K562 (cell line): ENCODE results near the gene CNOT1. TPM values are rescaled to one million over a fixed set of nuclear protein-coding genes. Genes with fewer than 3 reads are reported as not detected.

Source experiments
- ATAC-seq: fragments of 200-7000 bp; cut with Tn5 transposase; 3 replicates; pipeline ENCODE4 v1.9.1; 2020; ENCODE audit warnings: moderate library complexity
- BruUV-seq: library from RNA; stranded (reverse); fragments of 400-500 nt; replicated peaks from 2 replicates; lab custom pipeline; 2021; lab: Mats Ljungman, UMichigan
- CTCF ChIA-PET: fragments of 300-600 bp; formaldehyde crosslinking; extraction: SDS; loops from one replicate; lab custom pipeline; 2021; ENCODE audit warnings: low intra/inter-chr PET ratio; lab: Yijun Ruan, JAX
- POLR2A ChIA-PET: fragments of 300-600, 350-650 bp; sonication (Branson Sonifier 250); formaldehyde crosslinking; extraction: SDS; loops from one replicate; lab custom pipeline; 2021; ENCODE audit warnings: antibody characterized with exemption, inconsistent platforms; lab: Yijun Ruan, JAX
- DNase-seq, 4 experiments: peaks; one replicate each; pipeline versions ENCODE4 v3.0.0 to v3.0.0-alpha.2; 2011 to 2018; ENCODE audit warnings: low spot score in 3 of 4, mixed read lengths in 3 of 4; ENCODE audit errors: extremely low read depth in 1 of 4
- FAIRE-seq: peaks from 2 replicates; lab custom pipeline; 2011; peaks lifted over from hg19 to GRCh38; lab: Jason Lieb, UNC
- H2AFZ ChIP-seq: 2 replicates; pipeline ENCODE4 v1.6.0; 2011; ENCODE audit warnings: low read depth, low read length, control low read depth, inconsistent platforms
- H3K27ac ChIP-seq: fragments of 200-600 bp; 3 replicates; pipeline ENCODE4 v1.8.0; 2011; ENCODE audit warnings: low read depth, mild to moderate bottlenecking, control low read depth, inconsistent platforms, low read length, moderate library complexity, mixed read lengths; ENCODE audit errors: extremely low read depth
- H3K27me3 ChIP-seq, 2 experiments: fragments of 300-600 bp in 1 of 2; 2 replicates in 1 of 2; 3 replicates in 1 of 2; pipeline versions ENCODE4 v1.6.0 to v1.8.0; 2011; ENCODE audit warnings: inconsistent platforms in 2 of 2, low read length in 2 of 2, mild to moderate bottlenecking in 1 of 2, mixed read lengths in 1 of 2, moderate library complexity in 1 of 2; ENCODE audit not compliant: control insufficient read depth in 2 of 2, insufficient read depth in 2 of 2
- H3K36me3 ChIP-seq: fragments of 300-600 bp; 3 replicates; pipeline ENCODE4 v1.8.0; 2011; ENCODE audit warnings: mild to moderate bottlenecking, low read length, inconsistent platforms; ENCODE audit not compliant: control insufficient read depth, insufficient read depth
- H3K4me1 ChIP-seq, 2 experiments: fragments of 200-600 bp in 1 of 2; replicated peaks in 1 of 2; 2 replicates in 1 of 2; 3 replicates in 1 of 2; pipeline versions ENCODE4 v1.5.1 to v1.8.0; 2011; ENCODE audit warnings: inconsistent platforms in 2 of 2, low read length in 2 of 2, mild to moderate bottlenecking in 1 of 2, mixed read lengths in 1 of 2, moderate library complexity in 1 of 2; ENCODE audit not compliant: control insufficient read depth in 2 of 2, insufficient read depth in 2 of 2
- H3K4me2 ChIP-seq: 2 replicates; pipeline ENCODE4 v1.6.1; 2011; ENCODE audit warnings: low read length, control low read depth, inconsistent platforms, mixed read lengths; ENCODE audit not compliant: insufficient read depth
- H3K4me3 ChIP-seq: fragments of 200-600 bp; sonication (generic), shearing (Covaris generic); 2 replicates; pipeline ENCODE4 v1.5.1; 2016; ENCODE audit warnings: control low read depth, inconsistent platforms
- H3K79me2 ChIP-seq: fragments of 200-600 bp; 3 replicates; pipeline ENCODE4 v1.8.0; 2011; ENCODE audit warnings: low read length, inconsistent platforms; ENCODE audit not compliant: control insufficient read depth, insufficient read depth
- H3K9ac ChIP-seq, 2 experiments: 2 replicates each; pipeline versions ENCODE4 v1.6.0 to v1.6.1; 2011; ENCODE audit warnings: low read depth in 2 of 2, low read length in 2 of 2, control low read depth in 1 of 2, inconsistent platforms in 1 of 2, mild to moderate bottlenecking in 1 of 2, mixed read lengths in 1 of 2; ENCODE audit not compliant: insufficient read depth in 1 of 2
- H3K9me1 ChIP-seq: one replicate; pipeline ENCODE4 v1.6.0; 2011; ENCODE audit warnings: inconsistent platforms, mild to moderate bottlenecking, low read length, moderate library complexity; ENCODE audit not compliant: control insufficient read depth, insufficient read depth
- H3K9me3 ChIP-seq: replicated peaks from 2 replicates; pipeline ENCODE4 v1.5.1; 2011; ENCODE audit warnings: low read depth, low read length, inconsistent platforms; ENCODE audit not compliant: control insufficient read depth, insufficient read depth
- H4K20me1 ChIP-seq: replicated peaks from 2 replicates; pipeline ENCODE4 v1.6.1; 2011; ENCODE audit warnings: low read length, inconsistent platforms, mixed read lengths; ENCODE audit not compliant: control insufficient read depth, insufficient read depth
- BDP1 ChIP-seq: IDR thresholded peaks from 3 replicates; pipeline ENCODE4 v1.6.1; 2011; ENCODE audit not compliant: insufficient read length, insufficient read depth
- CAMTA2 ChIP-seq: fragments of 250-450 bp; sonication (Bioruptor Pico); conservative IDR thresholded peaks from 2 replicates; pipeline ENCODE4 v1.5.1; 2022
- COPS2 ChIP-seq: fragments of 450-650 bp; conservative IDR thresholded peaks from 2 replicates; pipeline ENCODE4 v1.6.1; 2016; ENCODE audit warnings: mild to moderate bottlenecking, moderate library complexity
- EGR1 ChIP-seq: fragments of 450-650 bp; conservative IDR thresholded peaks from 2 replicates; pipeline ENCODE4 v1.6.1; 2017; ENCODE audit warnings: mild to moderate bottlenecking
- GTF2F1 ChIP-seq: IDR thresholded peaks from 2 replicates; pipeline ENCODE4 v1.6.1; 2011; ENCODE audit warnings: low read depth, low read length, improper control_type of control experiment
- MTA2 ChIP-seq: fragments of 450-650 bp; IDR thresholded peaks from 2 replicates; pipeline ENCODE4 v1.6.1; 2016; ENCODE audit warnings: low read depth
- NCOA1 ChIP-seq: fragments of 450-650 bp; IDR thresholded peaks from 2 replicates; pipeline ENCODE4 v1.6.1; 2016; ENCODE audit warnings: low read depth
- NFYB ChIP-seq: IDR thresholded peaks from 2 replicates; pipeline ENCODE4 v1.6.1; 2011; ENCODE audit warnings: mild to moderate bottlenecking, moderate library complexity; ENCODE audit not compliant: insufficient read length; ENCODE audit errors: extremely low read depth
- PHB2 ChIP-seq: fragments of 450-650 bp; IDR thresholded peaks from 2 replicates; pipeline ENCODE4 v1.6.1; 2017; ENCODE audit warnings: low read depth
- TBL1XR1 ChIP-seq, 2 experiments: IDR thresholded peaks; 2 replicates each; pipeline ENCODE4 v1.6.1; 2012; ENCODE audit warnings: improper control_type of control experiment in 2 of 2, low read length in 2 of 2, mild to moderate bottlenecking in 1 of 2
- TGIF2 ChIP-seq: sonication (generic); formaldehyde crosslinking; IDR thresholded peaks from 2 replicates; pipeline ENCODE4 v1.8.1; 2022; ENCODE audit warnings: mild to moderate bottlenecking, missing genetic modification reagents, moderate library complexity
- ZNF23 ChIP-seq: fragments of 250-450 bp; sonication (Bioruptor Pico); IDR thresholded peaks from 2 replicates; pipeline ENCODE4 v1.4.0; 2020; ENCODE audit warnings: mild to moderate bottlenecking
- ZNF3 ChIP-seq: fragments of 250-450 bp; sonication (Bioruptor Pico); IDR thresholded peaks from 2 replicates; pipeline ENCODE4 v1.5.0; 2021; ENCODE audit warnings: mild to moderate bottlenecking, moderate library complexity
- ZNF408 ChIP-seq: fragments of 250-450 bp; sonication (Bioruptor Pico); IDR thresholded peaks from 2 replicates; pipeline ENCODE4 v1.4.0; 2020; ENCODE audit warnings: low read depth, mild to moderate bottlenecking, moderate library complexity
- ZNF778 ChIP-seq: fragments of 450-650 bp; formaldehyde crosslinking; IDR thresholded peaks from 2 replicates; pipeline ENCODE4 v1.4.0; 2020; ENCODE audit warnings: mild to moderate bottlenecking, moderate library complexity
- whole genome bisulfite sequencing: fragments of 100-300 bp; shearing (Covaris generic); methylation state at CpG from one replicate; pipeline ENCODE4 v1.1.6; 2016; ENCODE audit warnings: low coverage, mixed read lengths; ENCODE audit not compliant: insufficient coverage; ENCODE audit errors: missing lambda C conversion rate; 5-methylcytosine and 5-hydroxymethylcytosine counted together
- in situ Hi-C: fragments of 300-500 bp; cut with MboI; formaldehyde crosslinking; loops from 4 replicates; pipeline ENCODE4 v1.15.0; 2018; ENCODE audit warnings: inconsistent platforms, mixed read lengths
- intact Hi-C: fragments of 100-400 bp; cut with micrococcal nuclease; formaldehyde crosslinking; loops from 2 replicates; pipeline ENCODE4 v1.14.2; 2022
- polyA plus RNA-seq, 8 experiments: library from polyadenylated mRNA; depleted of rRNA in 4 of 8; stranded (reverse) in 5 of 8; unstranded in 3 of 8; fragments of >200 nt; fragmentation: Nextera tagmentation in 2 of 8; fragmentation: Illumina TruSeq in 1 of 8; extraction: Ambion mirVana in 2 of 8; extraction: Trizol in 1 of 8; gene quantifications; 2 replicates each; pipeline versions ENCODE4 v1.2.1 to v1.2.3, GENCODE V29; 2011 to 2014; ENCODE audit warnings: inconsistent platforms in 1 of 8, missing spikeins in 1 of 8
- total RNA-seq, 7 experiments: library from RNA; depleted of rRNA in 6 of 7; stranded (reverse); fragments of >200 nt in 6 of 7; fragmentation: Illumina TruSeq in 2 of 7; extraction: Trizol in 2 of 7; gene quantifications; 2 replicates each; pipeline versions ENCODE4 v1.2.1 to v1.2.3, GENCODE V29; 2011 to 2021; ENCODE audit warnings: low replicate concordance in 1 of 7
- TF ChIP-seq, protein P1 (sequence below): fragments of 250-450 bp; sonication (Bioruptor Pico); IDR thresholded peaks from 2 replicates; pipeline ENCODE4 v1.8.0; 2021; ENCODE audit warnings: mild to moderate bottlenecking, moderate library complexity
- TF ChIP-seq, protein P2 (sequence below): fragments of 250-450 bp; sonication (Bioruptor Pico); IDR thresholded peaks from 2 replicates; pipeline ENCODE4 v1.4.0; 2020; ENCODE audit warnings: mild to moderate bottlenecking, moderate library complexity

Gene CNOT1
- total and polyA plus RNA-seq, 9 of the 15 experiments (the other 6 are each of a cell fraction or from before 2014, with no cell fraction given): 110 to 270 (median 220) TPM

DNA sequence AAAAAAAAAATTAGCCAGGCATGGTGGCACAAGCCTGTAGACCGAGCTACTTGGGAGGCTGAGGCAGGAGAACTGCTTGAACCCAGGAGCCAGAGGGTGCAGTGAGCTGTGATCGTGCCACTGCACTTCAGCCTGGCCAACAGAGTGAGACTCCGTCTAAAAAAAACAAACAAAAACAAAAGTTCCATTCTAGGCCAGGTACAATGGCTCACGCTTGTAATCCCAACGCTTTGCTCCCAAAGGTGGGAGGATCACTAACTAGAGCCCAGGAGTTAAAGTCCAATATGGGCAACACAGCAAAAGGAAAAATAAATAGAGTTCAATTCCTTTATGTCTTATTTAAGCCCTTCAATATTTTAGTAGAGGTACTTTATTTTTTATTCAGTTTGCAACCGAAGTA, 47.5 kb downstream of the CNOT1 start:
- peaks cover 15% of the 10 kb centered on the region; the same call in 2 of the 3 replicates for H3K79me2 ChIP-seq
- ChIA-PET POLR2A (no interaction called here), CTCF (no interaction called here)
- no peak overlapping the region for H3K27ac ChIP-seq
- no peaks in the 10 kb centered on the region for H3K27me3 ChIP-seq
- H2AFZ ChIP-seq: no peak overlapping the region
- WGBS: 98% methylated on average over 5 of the region's 6 CpGs
- intact Hi-C loops (no loop called here), in situ Hi-C loops (no loop called here)
- ATAC-seq (no peak), DNase-seq (no peak), FAIRE-seq (no peak)
- H3K4me2 ChIP-seq: no peak overlapping the region
- H3K9me1 ChIP-seq: no peaks in the 10 kb centered on the region
- no peak overlapping the region for H3K4me3 ChIP-seq
- H3K36me3 ChIP-seq: peaks cover 95% of the 10 kb centered on the region
- H3K4me1 ChIP-seq: no peaks in the 10 kb centered on the region
- H3K9me3 ChIP-seq: no peaks in the 10 kb centered on the region
- H3K9ac ChIP-seq: no peak overlapping the region
- no peaks in the 10 kb centered on the region for H4K20me1 ChIP-seq
- BruUV-seq: no TSS peak
- no peak for TF ChIP-seq TBL1XR1 (IDR thresholded peaks at IDR 0.05; ENCODE audit: low read length in 2 of 2)
- TF ChIP-seq ZNF23: no peak
- TF ChIP-seq NCOA1: no peak
- no peak for TF ChIP-seq TGIF2 (CRISPR knock-in tag)
- TF ChIP-seq BDP1: no peak
- TF ChIP-seq, protein P1, sequence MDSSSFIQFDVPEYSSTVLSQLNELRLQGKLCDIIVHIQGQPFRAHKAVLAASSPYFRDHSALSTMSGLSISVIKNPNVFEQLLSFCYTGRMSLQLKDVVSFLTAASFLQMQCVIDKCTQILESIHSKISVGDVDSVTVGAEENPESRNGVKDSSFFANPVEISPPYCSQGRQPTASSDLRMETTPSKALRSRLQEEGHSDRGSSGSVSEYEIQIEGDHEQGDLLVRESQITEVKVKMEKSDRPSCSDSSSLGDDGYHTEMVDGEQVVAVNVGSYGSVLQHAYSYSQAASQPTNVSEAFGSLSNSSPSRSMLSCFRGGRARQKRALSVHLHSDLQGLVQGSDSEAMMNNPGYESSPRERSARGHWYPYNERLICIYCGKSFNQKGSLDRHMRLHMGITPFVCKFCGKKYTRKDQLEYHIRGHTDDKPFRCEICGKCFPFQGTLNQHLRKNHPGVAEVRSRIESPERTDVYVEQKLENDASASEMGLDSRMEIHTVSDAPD (CRISPR knock-in tag): no peak
- TF ChIP-seq NFYB: no peak
- no peak for TF ChIP-seq CAMTA2 (CRISPR knock-in tag)
- no peak for TF ChIP-seq EGR1
- TF ChIP-seq ZNF778 (CRISPR knock-in tag): no peak
- no peak for TF ChIP-seq PHB2
- TF ChIP-seq MTA2: no peak
- TF ChIP-seq, protein P2, sequence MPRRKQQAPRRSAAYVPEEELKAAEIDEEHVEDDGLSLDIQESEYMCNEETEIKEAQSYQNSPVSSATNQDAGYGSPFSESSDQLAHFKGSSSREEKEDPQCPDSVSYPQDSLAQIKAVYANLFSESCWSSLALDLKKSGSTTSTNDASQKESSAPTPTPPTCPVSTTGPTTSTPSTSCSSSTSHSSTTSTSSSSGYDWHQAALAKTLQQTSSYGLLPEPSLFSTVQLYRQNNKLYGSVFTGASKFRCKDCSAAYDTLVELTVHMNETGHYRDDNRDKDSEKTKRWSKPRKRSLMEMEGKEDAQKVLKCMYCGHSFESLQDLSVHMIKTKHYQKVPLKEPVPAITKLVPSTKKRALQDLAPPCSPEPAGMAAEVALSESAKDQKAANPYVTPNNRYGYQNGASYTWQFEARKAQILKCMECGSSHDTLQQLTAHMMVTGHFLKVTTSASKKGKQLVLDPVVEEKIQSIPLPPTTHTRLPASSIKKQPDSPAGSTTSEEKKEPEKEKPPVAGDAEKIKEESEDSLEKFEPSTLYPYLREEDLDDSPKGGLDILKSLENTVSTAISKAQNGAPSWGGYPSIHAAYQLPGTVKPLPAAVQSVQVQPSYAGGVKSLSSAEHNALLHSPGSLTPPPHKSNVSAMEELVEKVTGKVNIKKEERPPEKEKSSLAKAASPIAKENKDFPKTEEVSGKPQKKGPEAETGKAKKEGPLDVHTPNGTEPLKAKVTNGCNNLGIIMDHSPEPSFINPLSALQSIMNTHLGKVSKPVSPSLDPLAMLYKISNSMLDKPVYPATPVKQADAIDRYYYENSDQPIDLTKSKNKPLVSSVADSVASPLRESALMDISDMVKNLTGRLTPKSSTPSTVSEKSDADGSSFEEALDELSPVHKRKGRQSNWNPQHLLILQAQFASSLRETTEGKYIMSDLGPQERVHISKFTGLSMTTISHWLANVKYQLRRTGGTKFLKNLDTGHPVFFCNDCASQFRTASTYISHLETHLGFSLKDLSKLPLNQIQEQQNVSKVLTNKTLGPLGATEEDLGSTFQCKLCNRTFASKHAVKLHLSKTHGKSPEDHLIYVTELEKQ (CRISPR knock-in tag): no peak
- TF ChIP-seq GTF2F1: no peak
- TF ChIP-seq COPS2: no peak
- no peak for TF ChIP-seq ZNF3 (CRISPR knock-in tag)
- TF ChIP-seq ZNF408: no peak
